ENCODE measurements around the gene GPS2. TPM values are rescaled to one million over a fixed set of nuclear protein-coding genes. Genes with fewer than 3 reads are reported as not detected.
A peak's percentile ranks its signal among the peaks of the same experiment; 100 is the strongest.

The GPS2 gene
- total and polyA plus RNA-seq, 2 experiments from 2014 or later = 83.4 to 122 TPM

- 0 out of 2 replicates have a peak, but pooled peaks cover 5% of the 10 kb centered on the region for H4K20me1 ChIP-seq (replicated peaks; ENCODE audit: insufficient read depth)
- no peak overlapping the region for H3K4me3 ChIP-seq
- no peak overlapping the region for H3K27ac Mint-ChIP-seq
- ATAC-seq (no peak), DNase-seq (ENCODE audit: low spot score) (no peak)
- peaks cover 6% of the 10 kb centered on the region; the same call in 1 of the 2 replicates for H3K4me1 ChIP-seq (ENCODE audit: insufficient read depth)
- no peak overlapping the region for H3K4me2 ChIP-seq
- peaks cover 15% of the 10 kb centered on the region for H3K4me1 Mint-ChIP-seq
- H3K4me3 Mint-ChIP-seq = peak overlapping the region; percentile 9; the same call in 1 of the 3 replicates
- H3K9me3 Mint-ChIP-seq = no peaks in the 10 kb centered on the region
- peaks cover 8% of the 10 kb centered on the region; the same call in 1 of the 2 replicates for H3K79me2 ChIP-seq (replicated peaks; ENCODE audit: insufficient read depth)
- peaks cover 38% of the 10 kb centered on the region for H3F3A ChIP-seq (replicated peaks; ENCODE audit: low read depth)
- H3K9me2 ChIP-seq (ENCODE audit: insufficient read depth) = no peaks in the 10 kb centered on the region
- TF ChIP-seq POLR2AphosphoS5 (IDR thresholded peaks at IDR 0.05; ENCODE audit: low read depth) (no peak), STAT1 (IDR thresholded peaks at IDR 0.05; ENCODE audit: unreplicated experiment) (no peak), NANOG (IDR thresholded peaks at IDR 0.05; ENCODE audit: borderline replicate concordance) (no peak), CREB1 (CRISPR knock-in tag; IDR thresholded peaks at IDR 0.05; ENCODE audit: low read depth) (no peak), REST (IDR thresholded peaks at IDR 0.05; ENCODE audit: unreplicated experiment) (no peak), CTCF (conservative IDR thresholded peaks at IDR 0.05; ENCODE audit: low read depth in 2 of 2) (no peak), EZH2phosphoT487 (IDR thresholded peaks at IDR 0.05; ENCODE audit: unreplicated experiment) (no peak), ZNF462 (CRISPR knock-in tag; IDR thresholded peaks at IDR 0.05) (no peak), EZH2 (IDR thresholded peaks at IDR 0.05; ENCODE audit: low read depth, unreplicated experiment) (no peak), ZNF331 (CRISPR knock-in tag; IDR thresholded peaks at IDR 0.05; ENCODE audit: low read depth) (no peak), ZNF114 (CRISPR knock-in tag; IDR thresholded peaks at IDR 0.05) (no peak), ETS1 (IDR thresholded peaks at IDR 0.05) (no peak)
- H3K27me3 ChIP-seq (ENCODE audit: insufficient read depth) = no peaks in the 10 kb centered on the region
- peaks cover 37% of the 10 kb centered on the region for H3K36me3 ChIP-seq (ENCODE audit: insufficient read depth)
- H3K27me3 Mint-ChIP-seq (ENCODE audit: insufficient read depth, low read depth, poor library complexity) = peaks cover 16% of the 10 kb centered on the region
- H3K27ac ChIP-seq (ENCODE audit: low read depth) = no peak overlapping the region
- peaks cover 77% of the 10 kb centered on the region for H3K36me3 Mint-ChIP-seq (ENCODE audit: low read depth)
- no peak overlapping the region for H2AFZ ChIP-seq
These were observed 3.1 kb upstream of the GPS2 start for GRCh38 chr17:7318121-7318860.
